SK-N-SH (cell line): ENCODE measurements around the gene TIMM10. TPM values are rescaled to one million over a fixed set of nuclear protein-coding genes. Genes with fewer than 3 reads are reported as not detected.

Experiments used
- CTCF ChIA-PET: fragments of 300-600, 350-600 bp; formaldehyde crosslinking; extraction: SDS; loops from one replicate; lab custom pipeline; 2021; lab: Yijun Ruan, JAX
- POLR2A ChIA-PET: fragments of 350-600 bp; sonication (Branson Sonifier 250); formaldehyde crosslinking; extraction: SDS; loops from one replicate; lab custom pipeline; 2020; ENCODE audit warnings: antibody characterized with exemption, inconsistent platforms; lab: Yijun Ruan, JAX
- DNase-seq: peaks from one replicate; pipeline ENCODE4 v3.0.0; 2012
- H2AFZ ChIP-seq: fragments of 200-600 bp; sonication (generic); 2 replicates; pipeline ENCODE4 v1.8.1; 2016; ENCODE audit warnings: antibody characterized with exemption, mild to moderate bottlenecking, low read depth
- H3F3A ChIP-seq: fragments of 200-600 bp; sonication (generic); replicated peaks from 2 replicates; pipeline ENCODE3; 2016; ENCODE audit warnings: antibody characterized with exemption, mild to moderate bottlenecking; ENCODE audit not compliant: insufficient read depth
- H3K27ac ChIP-seq, 2 experiments: fragments of 200-500 bp in 1 of 2; fragments of 200-600 bp in 1 of 2; sonication (Bioruptor generic) in 1 of 2; sonication (generic), shearing (Covaris generic) in 1 of 2; 2 replicates each; pipeline versions ENCODE4 v1.5.1 to v1.6.1; 2014 to 2016; ENCODE audit warnings: low read depth in 2 of 2, inconsistent platforms in 1 of 2, low read length in 1 of 2, mild to moderate bottlenecking in 1 of 2, mixed read lengths in 1 of 2
- H3K27me3 ChIP-seq: fragments of 200-600 bp; sonication (generic), shearing (Covaris generic); 2 replicates; pipeline ENCODE4 v1.6.1; 2016; ENCODE audit warnings: mixed run types; ENCODE audit not compliant: insufficient read depth
- H3K36me3 ChIP-seq, 2 experiments: fragments of 200-500 bp in 1 of 2; fragments of 200-600 bp in 1 of 2; sonication (Bioruptor generic) in 1 of 2; sonication (generic) in 1 of 2; replicated peaks in 1 of 2; 2 replicates each; pipeline versions ENCODE3 to v1.5.1; 2014 to 2016; ENCODE audit warnings: low read length in 1 of 2, mild to moderate bottlenecking in 1 of 2; ENCODE audit not compliant: insufficient read depth in 2 of 2, control insufficient read depth in 1 of 2
- H3K4me1 ChIP-seq, 2 experiments: fragments of 200-500 bp in 1 of 2; fragments of 200-600 bp in 1 of 2; sonication (Bioruptor generic) in 1 of 2; sonication (generic), shearing (Covaris generic) in 1 of 2; 2 replicates each; pipeline versions ENCODE4 v1.5.1 to v1.6.1; 2014 to 2016; ENCODE audit warnings: low read depth in 1 of 2, low read length in 1 of 2, mixed run types in 1 of 2; ENCODE audit not compliant: insufficient read depth in 2 of 2, control insufficient read depth in 1 of 2
- H3K4me2 ChIP-seq: fragments of 200-600 bp; sonication (generic), shearing (Covaris generic); 2 replicates; pipeline ENCODE4 v1.6.1; 2017; ENCODE audit warnings: mixed run types
- H3K4me3 ChIP-seq, 2 experiments: fragments of 200-500 bp in 1 of 2; fragments of 200-600 bp in 1 of 2; sonication (Bioruptor generic) in 1 of 2; sonication (generic), shearing (Covaris generic) in 1 of 2; 2 replicates each; pipeline versions ENCODE4 v1.5.1 to v1.8.1; 2014 to 2016; ENCODE audit warnings: low read depth in 2 of 2, inconsistent platforms in 1 of 2, low read length in 1 of 2, mild to moderate bottlenecking in 1 of 2, mixed read lengths in 1 of 2, moderate library complexity in 1 of 2
- H3K79me2 ChIP-seq: fragments of 200-600 bp; sonication (generic); 2 replicates; pipeline ENCODE4 v1.8.1; 2017; ENCODE audit warnings: mild to moderate bottlenecking; ENCODE audit not compliant: insufficient read depth
- H3K9ac ChIP-seq: fragments of 200-600 bp; sonication (generic); 2 replicates; pipeline ENCODE4 v1.6.1; 2017; ENCODE audit warnings: mixed run types
- H3K9me2 ChIP-seq: fragments of 200-600 bp; sonication (generic); 2 replicates; pipeline ENCODE4 v1.6.1; 2017; ENCODE audit warnings: mixed run types
- H3K9me3 ChIP-seq: fragments of 200-600 bp; sonication (generic); 2 replicates; pipeline ENCODE4 v1.6.1; 2017; ENCODE audit warnings: mixed run types, mild to moderate bottlenecking, moderate library complexity
- H4K20me1 ChIP-seq: fragments of 200-600 bp; sonication (generic); 2 replicates; pipeline ENCODE4 v1.6.1; 2017; ENCODE audit warnings: mild to moderate bottlenecking, mixed run types; ENCODE audit not compliant: insufficient read depth
- CTCF ChIP-seq: fragments of 200-600 bp; sonication (generic); IDR thresholded peaks from 2 replicates; pipeline ENCODE4 v1.6.1; 2017; ENCODE audit warnings: antibody characterized with exemption, mild to moderate bottlenecking, moderate library complexity
- GABPA ChIP-seq: IDR thresholded peaks from 2 replicates; pipeline ENCODE4 v1.4.0; 2012; ENCODE audit warnings: low read depth, mild to moderate bottlenecking
- NRF1 ChIP-seq: IDR thresholded peaks from 2 replicates; pipeline ENCODE4 v1.6.1; 2012; ENCODE audit warnings: low read depth, mild to moderate bottlenecking, low read length
- RAD21 ChIP-seq: IDR thresholded peaks from 2 replicates; pipeline ENCODE4 v1.6.1; 2012; ENCODE audit warnings: mild to moderate bottlenecking, low read length
- RFX5 ChIP-seq: IDR thresholded peaks from 2 replicates; pipeline ENCODE4 v1.6.1; 2012; ENCODE audit warnings: mild to moderate bottlenecking, improper control_type of control experiment, low read length
- SIN3A ChIP-seq: IDR thresholded peaks from 2 replicates; pipeline ENCODE4 v1.6.1; 2012; ENCODE audit warnings: low read depth, mild to moderate bottlenecking, low read length, moderate library complexity, borderline replicate concordance
- SMC3 ChIP-seq: IDR thresholded peaks from 2 replicates; pipeline ENCODE4 v1.6.1; 2012; ENCODE audit warnings: low read depth, low read length, improper control_type of control experiment
- WGBS: methylation state at CpG from one replicate; pipeline ENCODE4 v1.1.6; 2017; ENCODE audit warnings: low lambda C conversion rate; 5-methylcytosine and 5-hydroxymethylcytosine counted together
- polyA plus RNA-seq, 3 experiments: library from polyadenylated mRNA; depleted of rRNA; stranded (reverse); fragments of >200 nt; gene quantifications; 2 replicates each; pipeline ENCODE4 v1.2.3, GENCODE V29; 2012

TIMM10 gene
- polyA plus RNA-seq, 1 of the 3 experiments (the other 2 are of a cell fraction), result 179 TPM

- Histone ChIP-seq H3K9ac (no peak overlapping the region), H3K27me3 (no peaks in the 10 kb centered on the region), H3K27ac (no peak overlapping the region), H3K4me3 (no peak overlapping the region; a peak in 1 of 4 replicates), H3K9me3 (no peaks in the 10 kb centered on the region), H3K79me2 (no peaks in the 10 kb centered on the region), H4K20me1 (no peaks in the 10 kb centered on the region), H3K9me2 (no peaks in the 10 kb centered on the region), H3K4me2 (no peak overlapping the region), H3F3A (peaks cover 2% of the 10 kb centered on the region), H2AFZ (no peak overlapping the region), H3K36me3 (no peaks in the 10 kb centered on the region), H3K4me1 (peaks cover 0 to 3% of the 10 kb centered on the region in 2 experiments; a peak in 1 of 4 replicates)
- ChIA-PET POLR2A (interaction anchor here (0.6 to 1.8 kb wide), 6 partner anchors 19 to 154 kb away, joined by 3 to 12 read pairs (median 4); partner anchors contain the start of gene SLC43A1), CTCF (interaction anchor here (0.6 to 27.2 kb wide), 41 partner anchors 11 to 254 kb away, joined by 3 to 517 read pairs (median 4); partner anchors contain the start of genes P2RX3, RTN4RL2, SLC43A1 and TIMM10)
- peak; percentile 78 for DNase-seq
- WGBS, result 77% methylated on average over 4 of the region's 15 CpGs
- TF ChIP-seq RFX5, result no peak
- TF ChIP-seq SMC3, result peak; percentile 75
- peak; percentile 90 for TF ChIP-seq CTCF
- peak; percentile 71 for TF ChIP-seq RAD21
- no peak for TF ChIP-seq NRF1
These were observed 36.7 kb downstream of the TIMM10 start for GRCh38 chr11:57493507-57494503.

GRCh38 chr11:57491371-57492061 lies 39.0 kb downstream of the TIMM10 start:
- DNase-seq, result peak; percentile 73
- Histone ChIP-seq H3K9me2 (no peaks in the 10 kb centered on the region), H3K4me2 (no peak overlapping the region)
- peak; percentile 64 for TF ChIP-seq CTCF
- peak; percentile 47 for TF ChIP-seq RAD21
- TF ChIP-seq SMC3, result peak; percentile 50
- no peak for TF ChIP-seq GABPA
- TF ChIP-seq SIN3A, result no peak
- TF ChIP-seq, all 33 proteins: peak for 3
- POLR2A ChIA-PET, result no interaction called here
- Histone ChIP-seq H3K79me2 (no peaks in the 10 kb centered on the region), H3K27me3 (no peaks in the 10 kb centered on the region), H3F3A (peaks cover 2% of the 10 kb centered on the region), H4K20me1 (no peaks in the 10 kb centered on the region), H3K9ac (no peak overlapping the region), H3K36me3 (no peaks in the 10 kb centered on the region), H3K4me1 (no peaks in the 10 kb centered on the region; a peak in 1 of 4 replicates), H3K27ac (no peak overlapping the region), H2AFZ (no peak overlapping the region), H3K4me3 (no peak overlapping the region), H3K9me3 (no peaks in the 10 kb centered on the region)
- WGBS, result 85% methylated on average over 7 of the region's 11 CpGs
- CTCF ChIA-PET, result interaction anchor here (0.6 to 27.2 kb wide), 18 partner anchors 9 to 153 kb away, joined by 3 to 517 read pairs (median 5); partner anchors contain the start of genes RTN4RL2, SLC43A1, TIMM10 and UBE2L6
